Astrocyte (in vitro differentiated cells and primary cell): ENCODE data around the gene FBXL7. TPM values are rescaled to one million over a fixed set of nuclear protein-coding genes. Genes with fewer than 3 reads are reported as not detected.

Source experiments
- DNase-seq: peaks from one replicate; pipeline ENCODE4 v3.0.0-alpha.2; 2010; ENCODE audit warnings: low read depth
- FAIRE-seq: peaks from 2 replicates; lab custom pipeline; 2011; peaks lifted over from hg19 to GRCh38; lab: Jason Lieb, UNC
- H2AFZ ChIP-seq: 2 replicates; pipeline ENCODE4 v1.6.0; 2012; ENCODE audit warnings: low read depth, low read length, inconsistent platforms
- H3K27ac ChIP-seq: 2 replicates; pipeline ENCODE4 v1.5.1; 2011; ENCODE audit warnings: low read depth, low read length, inconsistent platforms
- H3K27me3 ChIP-seq: 2 replicates; pipeline ENCODE4 v1.6.0; 2011; ENCODE audit warnings: low read length, inconsistent platforms; ENCODE audit not compliant: insufficient read depth
- H3K36me3 ChIP-seq: 2 replicates; pipeline ENCODE4 v1.5.1; 2011; ENCODE audit warnings: low read length, inconsistent platforms; ENCODE audit not compliant: insufficient read depth
- H3K4me1 ChIP-seq: 2 replicates; pipeline ENCODE4 v1.5.1; 2011; ENCODE audit warnings: low read length, inconsistent platforms; ENCODE audit not compliant: insufficient read depth
- H3K4me2 ChIP-seq: 2 replicates; pipeline ENCODE4 v1.6.0; 2012; ENCODE audit warnings: low read length, inconsistent platforms
- H3K4me3 ChIP-seq: 2 replicates; pipeline ENCODE4 v1.5.1; 2011; ENCODE audit warnings: low read depth, mild to moderate bottlenecking, low read length, inconsistent platforms; ENCODE audit not compliant: insufficient read depth
- H3K79me2 ChIP-seq: 2 replicates; pipeline ENCODE4 v1.6.0; 2012; ENCODE audit warnings: mild to moderate bottlenecking, low read length, inconsistent platforms; ENCODE audit not compliant: insufficient read depth
- H3K9ac ChIP-seq: 2 replicates; pipeline ENCODE4 v1.6.0; 2012; ENCODE audit warnings: mild to moderate bottlenecking, low read length, inconsistent platforms
- H3K9me3 ChIP-seq: 2 replicates; pipeline ENCODE4 v1.5.1; 2012; ENCODE audit warnings: low read depth, mild to moderate bottlenecking, low read length, inconsistent platforms; ENCODE audit not compliant: insufficient read depth
- H4K20me1 ChIP-seq: 2 replicates; pipeline ENCODE4 v1.6.0; 2012; ENCODE audit warnings: low read length, inconsistent platforms; ENCODE audit not compliant: insufficient read depth
- H3K27ac Mint-ChIP-seq: one replicate; pipeline ENCODE4 v1.8.0; 2021; ENCODE audit warnings: mild to moderate bottlenecking, mixed read lengths; ENCODE audit not compliant: unreplicated experiment
- H3K27me3 Mint-ChIP-seq: one replicate; pipeline ENCODE4 v1.8.0; 2021; ENCODE audit warnings: low read depth, mixed read lengths; ENCODE audit not compliant: unreplicated experiment
- H3K36me3 Mint-ChIP-seq: one replicate; pipeline ENCODE4 v1.8.0; 2021; ENCODE audit warnings: low read depth, mixed read lengths; ENCODE audit not compliant: unreplicated experiment
- H3K4me1 Mint-ChIP-seq: one replicate; pipeline ENCODE4 v1.8.0; 2021; ENCODE audit warnings: low read depth, mixed read lengths; ENCODE audit not compliant: unreplicated experiment
- H3K4me3 Mint-ChIP-seq: one replicate; pipeline ENCODE4 v1.8.0; 2021; ENCODE audit warnings: mild to moderate bottlenecking, moderate library complexity, mixed read lengths; ENCODE audit not compliant: unreplicated experiment
- H3K9me3 Mint-ChIP-seq: one replicate; pipeline ENCODE4 v1.8.0; 2021; ENCODE audit warnings: mild to moderate bottlenecking, mixed read lengths; ENCODE audit not compliant: unreplicated experiment
- EZH2 ChIP-seq: IDR thresholded peaks from 2 replicates; pipeline ENCODE4 v1.6.1; 2012; ENCODE audit warnings: mild to moderate bottlenecking, low read length, inconsistent platforms; ENCODE audit not compliant: insufficient read depth
- total RNA-seq: library from RNA; stranded (reverse); gene quantifications from 2 replicates; pipeline ENCODE4 v1.2.1, GENCODE V29; 2021
- TF ChIP-seq, protein P1 (sequence below): IDR thresholded peaks from 2 replicates; pipeline ENCODE4 v1.5.1; 2011; ENCODE audit warnings: low read depth, mild to moderate bottlenecking, inconsistent platforms, low read length, moderate library complexity; ENCODE audit not compliant: insufficient read depth

FBXL7 gene
- total RNA-seq, 1 donor from 2014 or later = 21.0 TPM

DNA sequence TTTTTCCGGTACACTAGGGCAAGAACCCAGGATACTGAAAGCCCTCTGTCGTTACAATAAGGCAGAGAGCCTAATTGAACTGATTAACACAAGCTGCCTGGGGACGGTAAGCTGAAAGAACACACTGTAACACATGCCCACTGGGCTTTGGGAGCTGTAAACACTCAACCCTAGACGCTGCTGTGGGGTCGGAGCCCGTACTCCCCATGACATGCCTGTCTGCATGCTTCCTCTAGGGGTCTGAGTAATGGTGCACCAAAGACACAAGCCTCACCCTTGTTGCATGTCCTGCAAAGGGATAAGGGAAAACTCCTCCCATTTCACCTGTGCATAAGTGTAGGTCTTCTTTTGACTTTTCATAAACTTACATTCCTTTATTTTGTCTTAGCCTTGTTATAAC is 194.0 kb downstream of the FBXL7 start:
- no peak overlapping the region for H2AFZ ChIP-seq
- no peak overlapping the region for H3K27ac ChIP-seq
- H3K9me3 ChIP-seq = no peaks in the 10 kb centered on the region
- Mint-ChIP-seq H3K4me3 (no peak overlapping the region), H3K27me3 (no peaks in the 10 kb centered on the region), H3K36me3 (peaks cover 14% of the 10 kb centered on the region), H3K27ac (no peak overlapping the region), H3K4me1 (peaks cover 50% of the 10 kb centered on the region), H3K9me3 (peaks cover 3% of the 10 kb centered on the region)
- no peaks in the 10 kb centered on the region for H3K36me3 ChIP-seq
- H3K27me3 ChIP-seq = no peaks in the 10 kb centered on the region
- TF ChIP-seq, protein P1, sequence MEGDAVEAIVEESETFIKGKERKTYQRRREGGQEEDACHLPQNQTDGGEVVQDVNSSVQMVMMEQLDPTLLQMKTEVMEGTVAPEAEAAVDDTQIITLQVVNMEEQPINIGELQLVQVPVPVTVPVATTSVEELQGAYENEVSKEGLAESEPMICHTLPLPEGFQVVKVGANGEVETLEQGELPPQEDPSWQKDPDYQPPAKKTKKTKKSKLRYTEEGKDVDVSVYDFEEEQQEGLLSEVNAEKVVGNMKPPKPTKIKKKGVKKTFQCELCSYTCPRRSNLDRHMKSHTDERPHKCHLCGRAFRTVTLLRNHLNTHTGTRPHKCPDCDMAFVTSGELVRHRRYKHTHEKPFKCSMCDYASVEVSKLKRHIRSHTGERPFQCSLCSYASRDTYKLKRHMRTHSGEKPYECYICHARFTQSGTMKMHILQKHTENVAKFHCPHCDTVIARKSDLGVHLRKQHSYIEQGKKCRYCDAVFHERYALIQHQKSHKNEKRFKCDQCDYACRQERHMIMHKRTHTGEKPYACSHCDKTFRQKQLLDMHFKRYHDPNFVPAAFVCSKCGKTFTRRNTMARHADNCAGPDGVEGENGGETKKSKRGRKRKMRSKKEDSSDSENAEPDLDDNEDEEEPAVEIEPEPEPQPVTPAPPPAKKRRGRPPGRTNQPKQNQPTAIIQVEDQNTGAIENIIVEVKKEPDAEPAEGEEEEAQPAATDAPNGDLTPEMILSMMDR = no peak
- TF ChIP-seq EZH2 = no peak
- no peak overlapping the region for H3K4me2 ChIP-seq
- no peak overlapping the region for H3K4me3 ChIP-seq
- FAIRE-seq (no peak), DNase-seq (no peak)
- peaks cover 19% of the 10 kb centered on the region for H3K4me1 ChIP-seq
- peaks cover 14% of the 10 kb centered on the region for H3K79me2 ChIP-seq
- H4K20me1 ChIP-seq = peaks cover 10% of the 10 kb centered on the region
- no peak overlapping the region for H3K9ac ChIP-seq

DNA sequence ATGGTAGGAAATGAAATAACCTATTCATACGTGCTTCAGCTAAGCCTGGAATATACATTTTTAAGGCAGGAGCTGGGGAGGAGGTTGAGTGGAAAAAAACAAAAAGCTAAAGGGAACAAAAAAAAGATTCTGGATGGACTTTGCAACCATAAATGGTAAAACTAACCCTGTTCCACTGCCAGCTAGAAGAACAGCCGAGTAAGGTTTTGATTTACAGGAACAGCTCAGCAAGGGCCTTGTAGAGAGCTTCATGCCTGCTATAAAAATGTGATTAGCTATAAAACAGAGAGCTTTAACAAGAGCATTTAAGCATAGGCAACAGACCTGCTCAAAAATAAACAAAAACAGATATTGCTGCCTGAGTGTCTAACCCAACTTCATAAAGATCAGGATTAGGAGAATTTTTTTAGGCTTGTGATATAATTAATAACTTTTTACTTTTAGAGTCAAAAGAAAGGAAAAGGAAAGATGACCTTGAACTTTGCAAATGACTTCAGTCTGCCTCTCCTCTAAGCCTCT is 194.8 kb downstream of the FBXL7 start:
- Mint-ChIP-seq H3K4me3 (peak overlapping the region; percentile 40), H3K9me3 (peaks cover 3% of the 10 kb centered on the region), H3K27ac (peak overlapping the region; percentile 95), H3K36me3 (peaks cover 14% of the 10 kb centered on the region), H3K4me1 (peaks cover 50% of the 10 kb centered on the region), H3K27me3 (no peaks in the 10 kb centered on the region)
- Histone ChIP-seq H2AFZ (no peak overlapping the region), H3K27me3 (no peaks in the 10 kb centered on the region), H3K4me3 (no peak overlapping the region), H3K36me3 (no peaks in the 10 kb centered on the region), H3K4me1 (peaks cover 19% of the 10 kb centered on the region), H3K79me2 (peaks cover 13% of the 10 kb centered on the region), H3K27ac (peak overlapping the region; percentile 7), H3K9ac (no peak overlapping the region), H3K9me3 (no peaks in the 10 kb centered on the region), H4K20me1 (peaks cover 10% of the 10 kb centered on the region), H3K4me2 (peak overlapping the region; percentile 64)
- no peak for TF ChIP-seq EZH2
- TF ChIP-seq, protein P1 = no peak
- no peak for FAIRE-seq
- DNase-seq = peak; percentile 21

DNA sequence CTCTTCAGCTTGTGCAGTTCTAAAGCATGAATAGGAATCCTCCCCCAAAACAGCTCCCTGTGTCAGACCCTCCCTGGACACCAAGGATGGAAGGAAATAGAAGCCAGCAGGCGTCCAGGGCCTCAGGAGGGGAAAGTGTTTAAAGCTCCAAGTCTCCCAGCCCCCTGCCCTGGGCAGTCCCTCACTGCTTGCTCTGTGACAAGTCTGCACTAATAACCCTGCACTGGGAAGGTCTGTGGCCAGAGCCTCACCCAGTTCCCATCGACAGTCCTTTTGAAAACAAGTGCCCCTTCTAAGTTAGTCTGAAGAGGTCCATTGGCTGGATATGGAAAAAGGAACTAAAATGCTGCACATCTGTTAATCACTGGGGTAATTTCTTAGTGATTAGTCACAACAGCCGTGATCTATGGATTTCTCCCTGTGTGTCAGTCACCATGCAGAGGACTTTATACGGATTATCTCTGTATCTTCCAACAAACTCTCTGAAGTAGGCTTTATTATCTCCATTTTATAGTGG is 195.3 kb downstream of the FBXL7 start:
- Mint-ChIP-seq H3K27ac (peak overlapping the region; percentile 95), H3K4me1 (peaks cover 50% of the 10 kb centered on the region), H3K4me3 (peak overlapping the region; percentile 40), H3K27me3 (no peaks in the 10 kb centered on the region), H3K9me3 (peaks cover 3% of the 10 kb centered on the region), H3K36me3 (peaks cover 14% of the 10 kb centered on the region)
- no peaks in the 10 kb centered on the region for H3K9me3 ChIP-seq
- TF ChIP-seq, protein P1 = no peak
- TF ChIP-seq EZH2 = no peak
- peaks cover 19% of the 10 kb centered on the region for H3K4me1 ChIP-seq
- H3K9ac ChIP-seq = no peak overlapping the region
- peak overlapping the region; percentile 64 for H3K4me2 ChIP-seq
- H3K36me3 ChIP-seq = no peaks in the 10 kb centered on the region
- no peak overlapping the region for H2AFZ ChIP-seq
- no peak overlapping the region for H3K4me3 ChIP-seq
- H3K27ac ChIP-seq = peak overlapping the region; percentile 7
- peaks cover 13% of the 10 kb centered on the region for H3K79me2 ChIP-seq
- no peak for FAIRE-seq
- peak; percentile 69 for DNase-seq
- H3K27me3 ChIP-seq = no peaks in the 10 kb centered on the region
- H4K20me1 ChIP-seq = peaks cover 10% of the 10 kb centered on the region
